ENCODE data around the gene SMPD3.

- no peak for TF ChIP-seq ATF2 (CRISPR knock-in tag; IDR thresholded peaks at IDR 0.05; ENCODE audit: borderline replicate concordance, low read depth)
- TF ChIP-seq CREB1 (CRISPR knock-in tag; IDR thresholded peaks at IDR 0.05), result no peak
- TF ChIP-seq FOXP1 (CRISPR knock-in tag; IDR thresholded peaks at IDR 0.05; ENCODE audit: borderline replicate concordance), result no peak
- TF ChIP-seq, protein P1, sequence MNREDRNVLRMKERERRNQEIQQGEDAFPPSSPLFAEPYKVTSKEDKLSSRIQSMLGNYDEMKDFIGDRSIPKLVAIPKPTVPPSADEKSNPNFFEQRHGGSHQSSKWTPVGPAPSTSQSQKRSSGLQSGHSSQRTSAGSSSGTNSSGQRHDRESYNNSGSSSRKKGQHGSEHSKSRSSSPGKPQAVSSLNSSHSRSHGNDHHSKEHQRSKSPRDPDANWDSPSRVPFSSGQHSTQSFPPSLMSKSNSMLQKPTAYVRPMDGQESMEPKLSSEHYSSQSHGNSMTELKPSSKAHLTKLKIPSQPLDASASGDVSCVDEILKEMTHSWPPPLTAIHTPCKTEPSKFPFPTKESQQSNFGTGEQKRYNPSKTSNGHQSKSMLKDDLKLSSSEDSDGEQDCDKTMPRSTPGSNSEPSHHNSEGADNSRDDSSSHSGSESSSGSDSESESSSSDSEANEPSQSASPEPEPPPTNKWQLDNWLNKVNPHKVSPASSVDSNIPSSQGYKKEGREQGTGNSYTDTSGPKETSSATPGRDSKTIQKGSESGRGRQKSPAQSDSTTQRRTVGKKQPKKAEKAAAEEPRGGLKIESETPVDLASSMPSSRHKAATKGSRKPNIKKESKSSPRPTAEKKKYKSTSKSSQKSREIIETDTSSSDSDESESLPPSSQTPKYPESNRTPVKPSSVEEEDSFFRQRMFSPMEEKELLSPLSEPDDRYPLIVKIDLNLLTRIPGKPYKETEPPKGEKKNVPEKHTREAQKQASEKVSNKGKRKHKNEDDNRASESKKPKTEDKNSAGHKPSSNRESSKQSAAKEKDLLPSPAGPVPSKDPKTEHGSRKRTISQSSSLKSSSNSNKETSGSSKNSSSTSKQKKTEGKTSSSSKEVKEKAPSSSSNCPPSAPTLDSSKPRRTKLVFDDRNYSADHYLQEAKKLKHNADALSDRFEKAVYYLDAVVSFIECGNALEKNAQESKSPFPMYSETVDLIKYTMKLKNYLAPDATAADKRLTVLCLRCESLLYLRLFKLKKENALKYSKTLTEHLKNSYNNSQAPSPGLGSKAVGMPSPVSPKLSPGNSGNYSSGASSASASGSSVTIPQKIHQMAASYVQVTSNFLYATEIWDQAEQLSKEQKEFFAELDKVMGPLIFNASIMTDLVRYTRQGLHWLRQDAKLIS (CRISPR knock-in tag; IDR thresholded peaks at IDR 0.05; ENCODE audit: borderline replicate concordance), result no peak
- TF ChIP-seq CTCF (IDR thresholded peaks at IDR 0.05), result no peak
- TF ChIP-seq TEAD4 (CRISPR knock-in tag; IDR thresholded peaks at IDR 0.05), result no peak
- TF ChIP-seq, protein P2, sequence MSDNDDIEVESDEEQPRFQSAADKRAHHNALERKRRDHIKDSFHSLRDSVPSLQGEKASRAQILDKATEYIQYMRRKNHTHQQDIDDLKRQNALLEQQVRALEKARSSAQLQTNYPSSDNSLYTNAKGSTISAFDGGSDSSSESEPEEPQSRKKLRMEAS (CRISPR knock-in tag; IDR thresholded peaks at IDR 0.05), result no peak
- TF ChIP-seq, protein P3, sequence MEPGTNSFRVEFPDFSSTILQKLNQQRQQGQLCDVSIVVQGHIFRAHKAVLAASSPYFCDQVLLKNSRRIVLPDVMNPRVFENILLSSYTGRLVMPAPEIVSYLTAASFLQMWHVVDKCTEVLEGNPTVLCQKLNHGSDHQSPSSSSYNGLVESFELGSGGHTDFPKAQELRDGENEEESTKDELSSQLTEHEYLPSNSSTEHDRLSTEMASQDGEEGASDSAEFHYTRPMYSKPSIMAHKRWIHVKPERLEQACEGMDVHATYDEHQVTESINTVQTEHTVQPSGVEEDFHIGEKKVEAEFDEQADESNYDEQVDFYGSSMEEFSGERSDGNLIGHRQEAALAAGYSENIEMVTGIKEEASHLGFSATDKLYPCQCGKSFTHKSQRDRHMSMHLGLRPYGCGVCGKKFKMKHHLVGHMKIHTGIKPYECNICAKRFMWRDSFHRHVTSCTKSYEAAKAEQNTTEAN (CRISPR knock-in tag; IDR thresholded peaks at IDR 0.05), result no peak
These were observed 22.6 kb downstream of the SMPD3 start for GRCh38 chr16:68425498-68426346.

Data from WTC11 (cell line).